ENCODE results near the gene ARF3. TPM values are rescaled to one million over a fixed set of nuclear protein-coding genes. Genes with fewer than 3 reads are reported as not detected.

ARF3 gene
- total and polyA plus RNA-seq, 2 donors (not counting 3 experiments of a cell fraction or from before 2014, with no cell fraction given): 149 to 172 TPM

DNA sequence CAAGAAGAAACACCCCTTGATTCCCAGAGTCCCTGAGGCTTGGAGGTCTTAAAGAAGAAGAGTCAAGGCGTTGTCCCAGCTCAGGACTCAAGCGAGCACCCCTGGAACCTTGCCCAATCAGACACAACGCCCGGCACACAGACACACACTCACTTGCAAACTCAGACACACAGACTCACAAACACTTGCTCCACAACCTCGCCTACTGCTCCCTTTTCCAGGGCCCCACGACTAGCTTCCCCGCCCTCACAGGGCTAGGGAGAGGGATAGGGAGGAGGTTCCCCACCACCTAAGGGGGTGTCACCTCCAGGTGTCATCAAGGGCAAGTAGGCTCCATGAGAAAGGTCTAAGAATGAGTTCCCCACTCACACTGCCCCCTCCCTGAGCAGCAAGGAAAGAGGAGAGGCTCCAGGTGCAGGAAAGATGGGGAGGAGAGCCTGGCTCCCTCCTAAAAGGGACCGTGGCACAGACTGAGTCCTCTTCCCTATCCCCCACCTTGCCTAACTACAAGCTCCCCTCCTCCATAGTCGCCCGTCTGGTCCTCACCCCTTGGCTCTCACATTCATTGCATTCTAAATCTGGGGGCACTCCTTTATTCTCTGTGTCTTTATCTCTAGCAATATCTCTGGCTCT is 13.5 kb upstream of the ARF3 start:
- FAIRE-seq: no peak
- Histone ChIP-seq H3K4me2 (ENCODE audit: insufficient read depth, low read length) (no peak overlapping the region), H2AFZ (ENCODE audit: low read depth, low read length) (no peak overlapping the region), H3K27ac (ENCODE audit: insufficient read depth, low read depth, low read length) (no peak overlapping the region), H3K79me2 (ENCODE audit: control insufficient read depth, insufficient read depth, low read length) (no peaks in the 10 kb centered on the region), H3K9me1 (replicated peaks; ENCODE audit: control insufficient read depth, extremely low read depth, insufficient read depth, low read length) (no peaks in the 10 kb centered on the region), H3K9ac (replicated peaks; ENCODE audit: extremely low read depth, insufficient read depth, low read length) (no peak overlapping the region), H3K27me3 (ENCODE audit: control insufficient read depth in 2 of 2, insufficient read depth in 2 of 2, low read length in 2 of 2) (peaks cover 52 to 53% of the 10 kb centered on the region in 2 experiments), H3K36me3 (ENCODE audit: control insufficient read depth in 2 of 2, extremely low read depth in 1 of 2, insufficient read depth in 2 of 2, low read length in 2 of 2) (no peaks in the 10 kb centered on the region), H4K20me1 (replicated peaks; ENCODE audit: control insufficient read depth, extremely low read depth, insufficient read depth, low read length) (no peaks in the 10 kb centered on the region), H3K9me3 (replicated peaks; ENCODE audit: control insufficient read depth, insufficient read depth, low read length) (no peaks in the 10 kb centered on the region), H3K4me3 (replicated peaks in 1 of 3; ENCODE audit: insufficient read depth in 1 of 3, low read depth in 1 of 3, low read length in 3 of 3) (no peak overlapping the region), H3K4me1 (ENCODE audit: control insufficient read depth, extremely low read depth, insufficient read depth, low read length) (no peaks in the 10 kb centered on the region)
- CTCF ChIA-PET: interaction anchor here (1.0 to 7.3 kb wide), 4 partner anchors 9 to 26 kb away, joined by 3 to 64 read pairs (median 6); partner anchors contain the start of gene ARF3
- no TSS peak for BruUV-seq (replicated peaks)
- dilution Hi-C loops (cut with MboI; ENCODE audit: extremely low pct_ligation_motif_present, low sequenced_read_pairs) (no loop called here), intact Hi-C loops (cut with micrococcal nuclease) (no loop called here)
- DNase-seq (ENCODE audit: low read depth, low spot score): no peak
- POLR2A ChIA-PET: no interaction called here
- no peak for TF ChIP-seq EZH2 (IDR thresholded peaks at IDR 0.05; ENCODE audit: borderline replicate concordance, low read depth, low read length, severe bottlenecking)
- no peak for TF ChIP-seq GATA2 (IDR thresholded peaks at IDR 0.05; ENCODE audit: insufficient read depth, insufficient read length, low read depth, low read length)
- no peak for TF ChIP-seq FOS (IDR thresholded peaks at IDR 0.05; ENCODE audit: borderline replicate concordance, insufficient read depth, low read length)
- no peak for TF ChIP-seq JUN (IDR thresholded peaks at IDR 0.05; ENCODE audit: borderline replicate concordance, insufficient read depth, insufficient read length, low read depth)
- no peak for TF ChIP-seq POLR2AphosphoS5 (IDR thresholded peaks at IDR 0.05; ENCODE audit: insufficient read depth, low read depth, low read length)

All from endothelial cell of umbilical vein (primary cell).